Renal cortex interstitium (tissue), 11 donors: ENCODE measurements around the gene LBP. TPM values are rescaled to one million over a fixed set of nuclear protein-coding genes. Genes with fewer than 3 reads are reported as not detected.

Source experiments
- DNase-seq, 11 donors: peaks; one replicate each; pipeline ENCODE4 v3.0.0-alpha.2; 2013; ENCODE audit warnings: low read depth in 9 of 11, low spot score in 4 of 11; ENCODE audit errors: extremely low read depth in 1 of 11
- polyA plus RNA-seq, 3 donors: library from polyadenylated mRNA; unstranded; fragments of 120-200 nt; gene quantifications; one replicate each; pipeline ENCODE4 v1.2.1, GENCODE V29; 2013; ENCODE audit not compliant: insufficient read length in 3 of 3

Gene LBP
- polyA plus RNA-seq, 3 donors: not detected

GRCh38 chr20:38342713-38343310 is 3.5 kb upstream of the LBP start:
- no peak for DNase-seq

GRCh38 chr20:38343311-38344106 is 2.8 kb upstream of the LBP start:
- peak; percentile 66 to 89 (median 83) for DNase-seq

GRCh38 chr20:38344107-38344701 is 2.1 kb upstream of the LBP start:
- DNase-seq: no peak

GRCh38 chr20:38345643-38346042 is 639 bp upstream of the LBP start:
- DNase-seq: no peak

- DNase-seq: no peak
These were observed 459 bp downstream of the LBP start for GRCh38 chr20:38346741-38347140.

- DNase-seq: no peak
These were observed 3.6 kb downstream of the LBP start for GRCh38 chr20:38349856-38350255.

- DNase-seq: no peak
These were observed 4.8 kb downstream of the LBP start for GRCh38 chr20:38350879-38351775.

- no peak for DNase-seq
These were observed 7.0 kb downstream of the LBP start for GRCh38 chr20:38353316-38353715.

- no peak for DNase-seq
These were observed 7.9 kb downstream of the LBP start for GRCh38 chr20:38354227-38354626.

GRCh38 chr20:38355161-38356012 is 9.1 kb downstream of the LBP start:
- DNase-seq: no peak

- no peak for DNase-seq
These were observed 11.4 kb downstream of the LBP start for GRCh38 chr20:38357653-38358207.

GRCh38 chr20:38358556-38358955 is 12.3 kb downstream of the LBP start:
- no peak for DNase-seq

GRCh38 chr20:38363004-38363747 is 16.9 kb downstream of the LBP start:
- no peak for DNase-seq

- no peak for DNase-seq
These were observed 23.1 kb downstream of the LBP start for GRCh38 chr20:38369389-38369788.

- no peak for DNase-seq
These were observed 26.5 kb downstream of the LBP start for GRCh38 chr20:38372806-38373205.

GRCh38 chr20:38373231-38373867 is 27.1 kb downstream of the LBP start:
- no peak for DNase-seq

GRCh38 chr20:38373898-38374297 is 27.6 kb downstream of the LBP start:
- DNase-seq: no peak
